Measurements from ENCODE around the gene TEKTIP1. TPM values are rescaled to one million over a fixed set of nuclear protein-coding genes. Genes with fewer than 3 reads are reported as not detected.

TEKTIP1 gene
- total and polyA plus RNA-seq, 2 of the 4 experiments (the other 2 are of a cell fraction) = not detected

- peak; percentile 73 for TF ChIP-seq MAFK (IDR thresholded peaks at IDR 0.05; ENCODE audit: low read depth, low read length)
- TF ChIP-seq MXI1 (IDR thresholded peaks at IDR 0.05; ENCODE audit: borderline replicate concordance, low read depth, low read length) = peak; percentile 85
- no peak for TF ChIP-seq RAD21 (IDR thresholded peaks at IDR 0.05; ENCODE audit: low read length)
- TF ChIP-seq POLR2A (IDR thresholded peaks at IDR 0.05; ENCODE audit: low read depth, low read length) = peak; percentile 88
- no peak for TF ChIP-seq CTCF (conservative IDR thresholded peaks at IDR 0.05; ENCODE audit: low read depth, low read length)
- no peak for TF ChIP-seq RCOR1 (IDR thresholded peaks at IDR 0.05; ENCODE audit: insufficient replicate concordance, low read length)
- peak; percentile 75 for TF ChIP-seq RFX5 (IDR thresholded peaks at IDR 0.05; ENCODE audit: low read depth, low read length)
Measured at GRCh38 chr19:3500429-3501101, 38.4 kb upstream of the TEKTIP1 start, which contains the start of gene DOHH (continued).

All from IMR-90 (cell line).